ENCODE results near the gene BACH2.

- TF ChIP-seq EZH2 (IDR thresholded peaks at IDR 0.05; ENCODE audit: insufficient read depth, poor library complexity, severe bottlenecking) = no peak
- no peak for TF ChIP-seq EZH2phosphoT487 (IDR thresholded peaks at IDR 0.05; ENCODE audit: insufficient read depth, low read depth)
These were observed 344.5 kb downstream of the BACH2 start for GRCh38 chr6:89952105-89952671.

All from GM23248 (cell line).